ENCODE measurements around the gene TSSK2.
A peak's percentile ranks its signal among the peaks of the same experiment; 100 is the strongest.

TSSK2 gene

DNA sequence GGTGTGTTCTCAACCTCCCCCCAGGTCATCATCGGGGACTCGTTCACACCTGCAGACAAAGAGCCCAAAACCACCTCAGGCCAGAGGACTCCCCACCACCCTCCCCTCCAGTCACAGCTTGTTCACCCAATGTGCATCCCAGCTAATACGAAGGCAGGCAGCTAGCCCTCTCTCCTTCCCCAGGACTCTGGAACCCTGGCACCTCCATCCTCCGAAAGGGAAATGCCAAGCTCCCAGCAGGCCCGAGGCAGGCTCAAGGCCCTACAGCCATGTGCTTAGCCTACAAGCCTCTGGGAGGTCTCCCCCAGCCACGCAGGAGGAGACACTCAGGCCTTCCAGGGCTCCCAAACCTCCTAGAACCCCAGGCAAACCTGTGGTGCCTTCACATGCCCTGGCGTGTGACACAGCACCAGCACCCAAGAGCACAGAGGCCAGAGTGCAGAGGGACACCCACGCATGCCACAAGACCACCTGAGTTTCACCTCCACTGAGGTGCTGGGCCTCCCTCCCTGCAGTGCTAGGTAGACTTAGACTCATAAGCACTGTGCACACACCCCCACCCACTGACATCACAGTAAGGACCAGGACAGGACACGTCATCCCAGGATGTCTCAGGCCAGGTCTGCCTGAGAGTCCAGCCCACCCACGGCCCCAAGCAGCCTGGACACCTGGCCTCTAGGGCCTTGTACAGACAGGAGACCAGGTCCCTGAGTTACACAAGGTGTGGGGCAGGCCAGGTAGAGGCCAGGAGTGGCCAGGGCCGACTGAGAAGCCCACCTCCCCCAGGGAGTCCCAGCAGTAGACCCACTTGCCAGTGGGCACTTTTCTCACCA, 6.5 kb downstream of the TSSK2 start:
- TF ChIP-seq ZFX (IDR thresholded peaks at IDR 0.05; ENCODE audit: borderline replicate concordance), result no peak
- TF ChIP-seq, protein P1, sequence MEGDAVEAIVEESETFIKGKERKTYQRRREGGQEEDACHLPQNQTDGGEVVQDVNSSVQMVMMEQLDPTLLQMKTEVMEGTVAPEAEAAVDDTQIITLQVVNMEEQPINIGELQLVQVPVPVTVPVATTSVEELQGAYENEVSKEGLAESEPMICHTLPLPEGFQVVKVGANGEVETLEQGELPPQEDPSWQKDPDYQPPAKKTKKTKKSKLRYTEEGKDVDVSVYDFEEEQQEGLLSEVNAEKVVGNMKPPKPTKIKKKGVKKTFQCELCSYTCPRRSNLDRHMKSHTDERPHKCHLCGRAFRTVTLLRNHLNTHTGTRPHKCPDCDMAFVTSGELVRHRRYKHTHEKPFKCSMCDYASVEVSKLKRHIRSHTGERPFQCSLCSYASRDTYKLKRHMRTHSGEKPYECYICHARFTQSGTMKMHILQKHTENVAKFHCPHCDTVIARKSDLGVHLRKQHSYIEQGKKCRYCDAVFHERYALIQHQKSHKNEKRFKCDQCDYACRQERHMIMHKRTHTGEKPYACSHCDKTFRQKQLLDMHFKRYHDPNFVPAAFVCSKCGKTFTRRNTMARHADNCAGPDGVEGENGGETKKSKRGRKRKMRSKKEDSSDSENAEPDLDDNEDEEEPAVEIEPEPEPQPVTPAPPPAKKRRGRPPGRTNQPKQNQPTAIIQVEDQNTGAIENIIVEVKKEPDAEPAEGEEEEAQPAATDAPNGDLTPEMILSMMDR (IDR thresholded peaks at IDR 0.05), result no peak
- no peak overlapping the region for H3K27ac ChIP-seq

DNA sequence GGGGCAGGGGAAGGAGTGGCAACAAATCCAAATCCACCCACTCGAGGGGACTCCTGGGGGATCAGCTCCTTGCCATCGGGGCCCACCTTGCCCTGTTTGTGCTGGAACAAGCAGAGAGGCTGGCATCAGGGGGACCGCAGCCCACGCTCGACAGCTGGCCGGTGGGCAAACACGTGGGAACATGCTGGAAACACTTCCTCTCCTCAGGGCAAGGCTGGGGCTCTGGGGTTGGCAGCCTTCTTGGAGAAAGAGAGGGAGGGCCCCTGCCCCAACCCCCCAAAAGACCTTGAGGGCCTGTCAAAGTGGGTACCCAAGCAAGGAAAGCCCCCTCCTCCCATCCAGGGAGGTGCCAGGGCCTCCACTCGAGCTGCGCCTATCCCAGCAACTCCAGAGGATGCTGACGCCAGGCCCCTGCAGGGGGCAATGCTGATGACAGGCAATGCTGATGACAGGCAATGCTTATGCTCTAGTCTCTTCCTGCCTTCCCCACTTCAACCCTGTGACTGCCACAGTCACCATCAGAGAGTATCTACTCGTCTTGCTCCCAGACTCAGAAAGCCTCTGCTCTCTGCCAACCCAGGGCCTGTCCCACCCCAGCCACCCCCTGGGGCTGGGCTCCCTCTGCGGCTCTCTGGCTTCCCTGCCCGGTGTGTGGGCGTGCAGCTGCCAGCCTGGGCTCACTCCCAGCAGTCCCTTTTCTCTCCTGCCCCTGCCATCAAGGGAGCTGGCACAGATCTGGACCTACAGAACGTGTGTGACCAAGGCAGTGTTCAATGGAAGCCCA, 7.3 kb downstream of the TSSK2 start:
- TF ChIP-seq, protein P1 (IDR thresholded peaks at IDR 0.05), result no peak
- TF ChIP-seq ZFX (IDR thresholded peaks at IDR 0.05; ENCODE audit: borderline replicate concordance), result no peak

DNA sequence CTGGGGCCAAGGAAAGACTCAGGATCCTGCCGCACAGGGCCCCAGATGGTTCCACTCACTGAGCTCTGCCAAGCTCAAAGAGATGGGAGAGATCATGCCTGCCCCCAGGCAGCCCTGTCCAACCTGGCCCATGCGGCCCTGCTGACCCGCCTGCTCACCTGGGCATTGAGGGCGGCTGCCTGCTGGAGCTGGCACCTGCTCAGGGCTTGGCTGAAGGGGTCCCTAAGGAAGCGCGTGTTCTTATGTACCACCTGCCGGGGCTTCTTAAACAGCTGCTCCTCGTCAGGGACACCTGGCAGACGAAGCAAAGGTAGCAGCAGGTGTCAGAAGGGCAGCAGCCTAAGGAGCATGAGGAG, 7.9 kb downstream of the TSSK2 start:
- H3K27ac ChIP-seq, result no peak overlapping the region
- no peak for TF ChIP-seq ZFX (IDR thresholded peaks at IDR 0.05; ENCODE audit: borderline replicate concordance)
- TF ChIP-seq, protein P1 (IDR thresholded peaks at IDR 0.05), result no peak

More for the DNA sequence above, 7.3 kb downstream of the TSSK2 start:
- no peak overlapping the region for H3K27ac ChIP-seq

DNA sequence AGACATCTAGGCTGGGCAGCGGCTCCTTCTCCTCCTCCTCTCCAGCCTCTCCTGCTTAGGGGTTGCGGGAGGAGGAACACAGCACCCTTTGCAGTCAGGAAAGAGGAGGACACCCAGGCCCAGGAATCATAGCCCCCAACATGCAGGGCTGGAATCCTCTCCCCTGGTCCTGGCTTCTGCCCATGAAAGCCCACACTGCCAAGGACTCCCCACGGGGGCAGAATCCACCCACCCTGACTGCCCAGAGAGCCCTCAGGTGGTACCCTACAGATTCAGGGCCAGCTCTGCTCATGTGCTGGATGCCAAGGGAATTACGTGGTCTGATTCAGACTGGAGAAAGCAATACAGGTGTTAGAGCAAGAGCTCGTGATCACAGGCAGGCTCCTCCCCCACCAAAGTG, 8.9 kb downstream of the TSSK2 start:
- H3K27ac ChIP-seq, result no peak overlapping the region
- TF ChIP-seq ZFX (IDR thresholded peaks at IDR 0.05; ENCODE audit: borderline replicate concordance), result no peak
- TF ChIP-seq, protein P1 (IDR thresholded peaks at IDR 0.05), result no peak

DNA sequence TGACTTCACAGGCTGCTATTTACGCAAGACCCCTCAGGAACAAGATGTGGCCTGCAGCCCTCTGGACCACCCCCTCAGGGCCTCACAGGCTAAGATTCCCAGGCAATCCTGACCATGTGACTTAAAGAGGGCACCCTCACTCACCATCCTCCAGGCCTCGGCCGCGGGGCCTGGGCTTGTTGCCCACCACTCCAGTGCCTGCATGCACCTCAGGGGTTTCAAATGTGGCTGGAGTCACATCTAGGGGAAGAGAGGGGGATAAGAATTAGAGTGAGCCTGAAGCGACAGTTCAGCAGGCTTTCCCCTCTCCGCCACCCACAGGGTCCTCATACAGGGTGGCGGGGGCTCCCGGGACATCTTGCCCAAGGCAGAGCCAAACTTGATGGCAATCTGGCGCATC, 11.3 kb downstream of the TSSK2 start:
- TF ChIP-seq, protein P1 (IDR thresholded peaks at IDR 0.05), result no peak
- TF ChIP-seq ZFX (IDR thresholded peaks at IDR 0.05; ENCODE audit: borderline replicate concordance), result no peak
- no peak overlapping the region for H3K27ac ChIP-seq

DNA sequence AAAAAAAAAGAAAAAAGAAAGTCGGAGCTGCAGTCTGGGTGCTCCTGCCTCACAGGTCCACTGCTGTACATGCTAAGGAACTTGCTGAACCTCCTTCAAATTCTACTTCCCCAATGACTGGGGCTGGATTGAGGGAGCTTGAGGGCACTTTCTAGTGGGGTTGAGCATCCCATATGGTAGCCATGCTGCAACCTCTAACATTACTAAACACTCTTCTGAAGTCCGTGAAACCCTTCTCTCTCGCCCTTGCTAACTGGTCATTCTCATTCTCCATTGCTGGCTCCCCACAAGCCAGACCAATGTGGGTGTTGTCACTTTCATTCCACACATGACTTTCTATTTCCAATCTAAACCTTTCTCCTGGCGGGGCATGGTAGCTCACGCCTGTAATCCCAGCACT, 12.1 kb downstream of the TSSK2 start:
- TF ChIP-seq, protein P1 (IDR thresholded peaks at IDR 0.05), result no peak
- no peak for TF ChIP-seq ZFX (IDR thresholded peaks at IDR 0.05; ENCODE audit: borderline replicate concordance)

DNA sequence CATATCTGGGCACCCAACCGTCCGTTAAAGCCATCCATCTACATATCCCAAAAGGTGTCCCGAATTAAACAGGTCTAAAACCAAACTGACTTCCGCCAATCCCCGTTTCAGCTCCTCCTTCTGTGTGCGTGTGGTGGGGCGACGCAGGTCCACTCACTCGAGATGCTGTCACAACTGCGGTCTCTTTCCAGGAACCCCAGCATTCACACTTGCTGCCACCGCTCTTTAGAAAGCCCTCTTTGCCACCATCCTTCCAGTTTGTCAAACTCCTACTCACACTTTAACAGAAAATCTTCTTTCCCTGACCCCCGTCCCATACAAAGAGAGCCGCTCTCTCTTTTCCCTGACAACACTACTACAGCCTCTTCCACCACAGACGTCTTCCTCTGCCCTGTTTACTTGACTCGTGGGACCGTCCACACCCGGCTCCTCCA, 12.9 kb downstream of the TSSK2 start:
- TF ChIP-seq ZFX (IDR thresholded peaks at IDR 0.05; ENCODE audit: borderline replicate concordance), result no peak
- TF ChIP-seq, protein P1 (IDR thresholded peaks at IDR 0.05), result no peak
- H3K27ac ChIP-seq, result peak overlapping the region; percentile 51

More for the DNA sequence above, 12.1 kb downstream of the TSSK2 start:
- H3K27ac ChIP-seq, result no peak overlapping the region

Data from 22Rv1 (cell line).